Esophagus squamous epithelium (tissue), 5 donors: Measurements from ENCODE around the gene MAT1A. TPM values are rescaled to one million over a fixed set of nuclear protein-coding genes. Genes with fewer than 3 reads are reported as not detected.

ENCODE experiments used
- DNase-seq: peaks from one replicate; lab custom pipeline; 2025; lab: John Stamatoyannopoulos, UW
- H3K27ac ChIP-seq, 4 donors: fragments of 200-600 bp; sonication (generic); one replicate each; pipeline ENCODE4 v1.5.1; 2016 to 2019; ENCODE audit warnings: mild to moderate bottlenecking in 1 of 4
- H3K27me3 ChIP-seq, 4 donors: fragments of 200-600 bp; sonication (generic); 1 replicate in 3 of 4; 2 replicates in 1 of 4; pipeline versions ENCODE4 v1.5.1 to v1.6.0; 2017 to 2021; ENCODE audit warnings: antibody characterized with exemption in 1 of 4
- H3K36me3 ChIP-seq, 3 donors: fragments of 200-600 bp; sonication (generic); one replicate each; pipeline ENCODE4 v1.5.1; 2016 to 2019
- H3K4me1 ChIP-seq, 3 donors: fragments of 200-600 bp; sonication (generic); one replicate each; pipeline ENCODE4 v1.5.1; 2017 to 2019
- H3K4me3 ChIP-seq, 4 donors: fragments of 200-600 bp; sonication (generic); 1 replicate in 3 of 4; 2 replicates in 1 of 4; pipeline ENCODE4 v1.5.1; 2016 to 2019; ENCODE audit warnings: mild to moderate bottlenecking in 2 of 4, moderate library complexity in 1 of 4
- H3K9me3 ChIP-seq, 3 donors: fragments of 200-600 bp; sonication (generic); one replicate each; pipeline ENCODE4 v1.5.1; 2016 to 2019
- CTCF ChIP-seq, 6 experiments: fragments of 450-650 bp in 4 of 6; fragments of 200-600 bp in 2 of 6; sonication (generic) in 2 of 6; IDR thresholded peaks; one replicate each; pipeline ENCODE4 v1.5.1; 2016 to 2019; ENCODE audit warnings: antibody characterized with exemption in 6 of 6, mild to moderate bottlenecking in 4 of 6, moderate library complexity in 4 of 6
- POLR2A ChIP-seq, 4 donors: fragments of 450-650 bp; IDR thresholded peaks; one replicate each; pipeline ENCODE4 v1.6.1; 2017; ENCODE audit warnings: antibody characterized with exemption in 4 of 4, mild to moderate bottlenecking in 4 of 4, moderate library complexity in 3 of 4
- WGBS, 2 donors: methylation state at CpG; one replicate each; pipeline ENCODE4 v1.1.5; 2018; 5-methylcytosine and 5-hydroxymethylcytosine counted together
- intact Hi-C: fragments of 100-400 bp; cut with DNase I; formaldehyde crosslinking; loops from one replicate; pipeline ENCODE4 v1.15.0; 2022
- total RNA-seq, 4 donors: library from RNA; depleted of rRNA; stranded (reverse); fragments of >200 nt; gene quantifications; one replicate each; pipeline ENCODE4 v1.1.0, GENCODE V29; 2016
- donor health status: DM: yes; HTN: yes; CAD: no.

The MAT1A gene
- total RNA-seq, 4 donors from 2014 or later: 0.09 to 2.3 (median 0.55) TPM

- DNase-seq: no peak
- WGBS, 2 donors: 94 to 100% methylated on average over 4 of the region's 5 CpGs
- no peak overlapping the region for H3K27ac ChIP-seq
- no peaks in the 10 kb centered on the region for H3K27me3 ChIP-seq
- no peak overlapping the region for H3K4me3 ChIP-seq
- intact Hi-C loops: no loop called here
- H3K9me3 ChIP-seq: no peaks in the 10 kb centered on the region
- H3K36me3 ChIP-seq: no peaks in the 10 kb centered on the region
- TF ChIP-seq CTCF (IDR thresholded peaks at IDR 0.05) (no peak), POLR2A (IDR thresholded peaks at IDR 0.05) (no peak)
- no peaks in the 10 kb centered on the region for H3K4me1 ChIP-seq
These were observed 11.0 kb downstream of the MAT1A start for GRCh38 chr10:80278480-80278879.

GRCh38 chr10:80277567-80278250 is 11.7 kb downstream of the MAT1A start:
- intact Hi-C loops: no loop called here
- Histone ChIP-seq H3K4me1 (no peaks in the 10 kb centered on the region), H3K27ac (no peak overlapping the region), H3K36me3 (no peaks in the 10 kb centered on the region), H3K4me3 (no peak overlapping the region), H3K9me3 (no peaks in the 10 kb centered on the region), H3K27me3 (no peaks in the 10 kb centered on the region)
- DNase-seq: no peak
- TF ChIP-seq POLR2A (IDR thresholded peaks at IDR 0.05) (no peak), CTCF (IDR thresholded peaks at IDR 0.05) (no peak)
- WGBS, 2 donors: 92 to 100% methylated on average over 3 to 10 of the region's 12 CpGs

GRCh38 chr10:80277016-80277415 is 12.4 kb downstream of the MAT1A start:
- no peak overlapping the region for H3K4me3 ChIP-seq
- TF ChIP-seq POLR2A (IDR thresholded peaks at IDR 0.05) (no peak), CTCF (IDR thresholded peaks at IDR 0.05) (no peak)
- H3K27ac ChIP-seq: no peak overlapping the region
- H3K4me1 ChIP-seq: no peaks in the 10 kb centered on the region
- WGBS, 2 donors: 79 to 100% methylated on average over 3 to 4 of the region's 4 CpGs
- H3K36me3 ChIP-seq: no peaks in the 10 kb centered on the region
- intact Hi-C loops: no loop called here
- H3K9me3 ChIP-seq: no peaks in the 10 kb centered on the region
- H3K27me3 ChIP-seq: no peaks in the 10 kb centered on the region
- DNase-seq: no peak

DNA sequence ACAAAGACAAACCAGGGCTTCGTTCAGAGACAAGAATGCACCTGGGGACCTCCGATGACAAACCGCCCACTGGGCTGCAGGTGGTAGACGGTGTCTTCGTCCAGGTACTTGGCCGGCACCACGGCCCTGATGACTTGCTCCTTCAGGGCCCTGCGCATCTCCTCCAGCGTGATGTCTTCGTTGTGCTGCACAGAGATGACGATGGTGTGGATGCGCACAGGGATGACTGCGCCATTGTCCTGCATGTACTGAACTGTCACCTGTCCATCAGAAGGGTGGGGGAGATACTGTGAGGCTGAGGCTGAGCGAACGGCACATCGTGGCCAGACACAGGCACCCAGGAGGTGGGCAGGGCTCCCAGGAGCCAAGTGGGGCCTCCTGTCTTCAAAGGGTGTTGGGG is 13.1 kb downstream of the MAT1A start:
- no peak overlapping the region for H3K27ac ChIP-seq
- no peaks in the 10 kb centered on the region for H3K27me3 ChIP-seq
- TF ChIP-seq CTCF (IDR thresholded peaks at IDR 0.05) (no peak), POLR2A (IDR thresholded peaks at IDR 0.05) (no peak)
- H3K9me3 ChIP-seq: no peaks in the 10 kb centered on the region
- 94 to 96% methylated on average over 14 to 15 of the region's 16 CpGs for WGBS, 2 donors
- no peak for DNase-seq
- H3K36me3 ChIP-seq: no peaks in the 10 kb centered on the region
- no peak overlapping the region for H3K4me3 ChIP-seq
- intact Hi-C loops: no loop called here
- H3K4me1 ChIP-seq: no peaks in the 10 kb centered on the region

DNA sequence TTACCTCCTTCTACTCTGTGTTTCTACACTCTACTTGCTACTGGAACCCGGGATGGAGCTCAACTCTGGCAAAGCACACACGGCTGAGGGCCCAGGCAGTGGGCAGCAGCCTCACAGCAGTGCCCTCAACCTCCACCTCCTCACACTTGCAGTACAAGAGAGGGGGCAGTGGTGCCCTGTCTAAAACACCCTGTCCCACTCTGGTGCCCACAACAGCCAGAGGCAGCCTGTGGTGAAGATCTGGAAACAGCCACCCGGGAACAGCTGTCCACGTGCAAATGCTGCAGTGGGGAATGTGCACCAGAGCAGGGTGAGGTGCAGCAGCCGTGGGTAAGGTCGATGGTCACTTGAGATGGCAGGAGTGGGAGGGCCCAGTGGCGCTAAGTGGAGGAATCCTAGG is 13.7 kb downstream of the MAT1A start:
- no peaks in the 10 kb centered on the region for H3K4me1 ChIP-seq
- intact Hi-C loops: no loop called here
- no peak overlapping the region for H3K27ac ChIP-seq
- WGBS, 2 donors: 89 to 91% methylated on average over 4 to 5 of the region's 7 CpGs
- no peak for DNase-seq
- H3K9me3 ChIP-seq: no peaks in the 10 kb centered on the region
- no peak overlapping the region for H3K4me3 ChIP-seq
- TF ChIP-seq POLR2A (IDR thresholded peaks at IDR 0.05): no peak
- no peak for TF ChIP-seq CTCF (IDR thresholded peaks at IDR 0.05)
- no peaks in the 10 kb centered on the region for H3K27me3 ChIP-seq
- H3K36me3 ChIP-seq: no peaks in the 10 kb centered on the region
